Measurements from ENCODE around the gene FAAP100.
"Not testable (repeated sequence)": the region's sequence is repeated elsewhere in the genome, so short reads cannot be mapped to it uniquely, and the experiment has no call there.

FAAP100 gene

GRCh38 chr17:81552244-81553017, at the start of gene FAAP100:
FAAP100 (minus strand) TSS chr17:81552353; CDS start chr17:81552330, 23 bp downstream.
- H3K4me1 ChIP-seq (ENCODE audit: control insufficient read depth in 1 of 2, insufficient read depth in 2 of 2, low read length in 2 of 2), result peaks cover 31 to 46% of the 10 kb centered on the region in 2 donors
- H3K36me3 ChIP-seq (ENCODE audit: control insufficient read depth in 1 of 2, insufficient read depth in 2 of 2, low read length in 2 of 2), result peaks cover 0 to 36% of the 10 kb centered on the region in 2 donors
- peak within 1 kb of the TSS; percentile 81 to 90 for H3K4me3 ChIP-seq (ENCODE audit: low read depth in 1 of 2, low read length in 2 of 2)
- peak within 1 kb of the TSS; percentile 75 for H3K27ac ChIP-seq (ENCODE audit: low read depth, low read length)
- H3K9ac ChIP-seq (ENCODE audit: low read depth in 1 of 2, low read length in 2 of 2), result peak within 1 kb of the TSS; percentile 61 to 72
- no peaks in the 10 kb centered on the region for H3K27me3 ChIP-seq (ENCODE audit: control insufficient read depth in 1 of 2, insufficient read depth in 2 of 2, low read length in 2 of 2)
- no peaks in the 10 kb centered on the region for H3K9me3 ChIP-seq (ENCODE audit: control insufficient read depth in 1 of 2, low read length in 2 of 2)

GRCh38 chr17:81601525-81602120, 49.5 kb upstream of the FAAP100 start:
- Histone ChIP-seq H3K9me3 (ENCODE audit: control insufficient read depth in 1 of 2, low read length in 2 of 2) (no peaks in the 10 kb centered on the region), H3K4me1 (ENCODE audit: control insufficient read depth in 1 of 2, insufficient read depth in 2 of 2, low read length in 2 of 2) (peaks cover 0 to 7% of the 10 kb centered on the region in 2 donors), H3K36me3 (ENCODE audit: control insufficient read depth in 1 of 2, insufficient read depth in 2 of 2, low read length in 2 of 2) (peaks cover 30 to 65% of the 10 kb centered on the region in 2 donors), H3K27ac (ENCODE audit: low read depth, low read length) (no peak overlapping the region), H3K27me3 (ENCODE audit: control insufficient read depth in 1 of 2, insufficient read depth in 2 of 2, low read length in 2 of 2) (no peaks in the 10 kb centered on the region), H3K4me3 (ENCODE audit: low read depth in 1 of 2, low read length in 2 of 2) (no peak overlapping the region), H3K9ac (ENCODE audit: low read depth in 1 of 2, low read length in 2 of 2) (no peak overlapping the region)

DNA sequence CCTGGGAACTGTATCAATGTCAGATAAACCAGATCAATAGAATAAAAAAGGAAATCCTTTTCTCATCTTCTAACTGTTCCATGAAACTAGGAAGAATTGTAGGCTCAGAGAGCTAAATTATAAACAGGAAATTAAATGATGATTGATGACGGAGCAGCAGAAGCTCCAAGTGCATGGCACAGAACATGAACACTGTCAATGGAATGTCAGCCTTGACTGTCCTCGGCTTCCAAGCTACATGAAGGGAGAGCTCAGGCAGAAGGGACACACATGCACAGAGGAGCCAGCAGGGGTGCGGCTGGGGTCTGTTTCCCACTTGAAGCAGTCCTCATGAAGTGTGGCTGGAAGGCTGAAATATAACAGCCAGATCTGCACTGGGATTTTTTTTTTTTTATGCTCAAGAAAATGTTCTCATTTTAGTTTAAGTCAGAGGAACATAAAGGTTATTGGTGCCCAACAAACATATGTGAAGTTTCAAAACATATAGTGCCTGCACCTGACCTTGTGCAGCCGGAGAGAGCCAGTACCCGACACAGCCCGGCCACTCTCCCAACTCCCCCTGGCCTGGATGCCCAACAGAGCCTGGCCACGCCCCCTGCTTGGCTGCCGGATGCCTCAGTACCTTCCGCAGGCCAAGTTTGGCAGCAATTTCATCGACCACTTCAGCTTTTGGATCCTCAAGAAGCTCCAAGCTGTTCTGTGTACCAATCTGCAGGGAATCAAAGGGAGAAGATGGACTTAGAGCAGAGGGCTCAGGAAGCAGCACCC, 47.8 kb upstream of the FAAP100 start:
- Histone ChIP-seq H3K4me1 (ENCODE audit: control insufficient read depth in 1 of 2, insufficient read depth in 2 of 2, low read length in 2 of 2) (peaks cover 0 to 7% of the 10 kb centered on the region in 2 donors), H3K36me3 (ENCODE audit: control insufficient read depth in 1 of 2, insufficient read depth in 2 of 2, low read length in 2 of 2) (peaks cover 30 to 74% of the 10 kb centered on the region in 2 donors), H3K4me3 (ENCODE audit: low read depth in 1 of 2, low read length in 2 of 2) (no peak overlapping the region), H3K27me3 (ENCODE audit: control insufficient read depth in 1 of 2, insufficient read depth in 2 of 2, low read length in 2 of 2) (no peaks in the 10 kb centered on the region), H3K9ac (ENCODE audit: low read depth in 1 of 2, low read length in 2 of 2) (no peak overlapping the region), H3K9me3 (ENCODE audit: control insufficient read depth in 1 of 2, low read length in 2 of 2) (no peaks in the 10 kb centered on the region), H3K27ac (ENCODE audit: low read depth, low read length) (no peak overlapping the region)

DNA sequence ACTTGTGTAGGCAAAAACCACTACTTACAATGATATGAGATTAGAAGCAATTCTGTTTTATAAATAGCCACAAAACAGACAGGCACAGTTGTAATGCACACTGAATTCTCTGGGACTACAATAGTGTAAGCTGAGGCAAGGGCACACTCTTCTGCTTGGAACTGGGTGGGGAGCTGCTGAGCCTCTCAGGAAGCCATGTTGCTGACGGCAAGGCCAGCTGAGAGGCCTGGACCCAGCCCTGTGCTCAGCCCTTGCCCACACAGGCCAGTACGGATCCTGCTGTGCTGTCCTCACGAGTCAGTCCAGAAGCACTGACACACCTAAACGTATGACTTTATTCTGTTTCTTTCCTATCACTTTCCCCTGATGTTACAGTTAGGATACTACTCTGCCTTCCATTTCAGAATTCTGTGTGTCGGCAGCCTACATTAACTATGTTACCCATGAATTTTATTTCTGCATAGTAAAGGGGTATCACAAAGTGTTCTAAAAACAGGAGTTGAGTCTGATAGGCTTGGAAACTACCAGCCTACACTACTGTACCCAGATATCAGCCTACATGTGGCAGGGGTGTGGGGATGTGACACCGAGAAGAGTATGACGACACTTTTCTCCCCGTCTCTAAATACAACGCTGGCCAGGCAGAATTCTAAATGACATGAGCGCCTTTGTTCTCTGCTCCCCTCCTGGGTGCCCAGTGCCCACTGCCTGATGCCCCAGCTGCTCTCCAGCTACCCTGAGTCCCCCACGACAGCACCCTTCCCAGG, 41.1 kb upstream of the FAAP100 start:
- Histone ChIP-seq H3K4me3 (ENCODE audit: low read depth in 1 of 2, low read length in 2 of 2) (no peak overlapping the region), H3K27ac (ENCODE audit: low read depth, low read length) (no peak overlapping the region), H3K9me3 (ENCODE audit: control insufficient read depth in 1 of 2, low read length in 2 of 2) (no peaks in the 10 kb centered on the region), H3K4me1 (ENCODE audit: control insufficient read depth in 1 of 2, insufficient read depth in 2 of 2, low read length in 2 of 2) (peaks cover 0 to 4% of the 10 kb centered on the region in 2 donors), H3K27me3 (ENCODE audit: control insufficient read depth in 1 of 2, insufficient read depth in 2 of 2, low read length in 2 of 2) (no peaks in the 10 kb centered on the region), H3K36me3 (ENCODE audit: control insufficient read depth in 1 of 2, insufficient read depth in 2 of 2, low read length in 2 of 2) (peaks cover 26 to 79% of the 10 kb centered on the region in 2 donors), H3K9ac (ENCODE audit: low read depth in 1 of 2, low read length in 2 of 2) (no peak overlapping the region)

DNA sequence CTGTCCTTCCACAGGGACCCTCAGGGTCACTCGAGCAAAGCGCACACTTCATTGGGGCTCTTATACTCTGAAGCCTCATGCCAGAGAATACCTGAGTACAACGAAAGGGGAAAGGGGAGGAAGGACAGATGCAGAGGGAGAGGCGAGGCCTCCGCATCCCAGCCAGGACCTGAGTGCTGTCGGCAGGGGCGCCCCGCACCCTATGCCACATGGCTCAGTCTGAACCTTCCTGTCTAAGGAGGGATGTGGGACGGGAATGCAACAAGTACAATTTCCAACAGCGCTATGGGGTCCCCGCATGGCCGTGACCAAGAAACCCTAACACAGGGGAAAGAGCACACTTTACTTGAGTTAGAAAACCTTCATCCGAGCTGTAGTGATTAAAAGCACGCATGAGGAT, 39.8 kb upstream of the FAAP100 start:
- no peak overlapping the region for H3K9ac ChIP-seq (ENCODE audit: low read depth in 1 of 2, low read length in 2 of 2)
- peaks cover 23 to 81% of the 10 kb centered on the region in 2 donors for H3K36me3 ChIP-seq (ENCODE audit: control insufficient read depth in 1 of 2, insufficient read depth in 2 of 2, low read length in 2 of 2)
- no peak overlapping the region for H3K4me3 ChIP-seq (ENCODE audit: low read depth in 1 of 2, low read length in 2 of 2)
- no peaks in the 10 kb centered on the region for H3K9me3 ChIP-seq (ENCODE audit: control insufficient read depth in 1 of 2, low read length in 2 of 2)
- no peak overlapping the region for H3K27ac ChIP-seq (ENCODE audit: low read depth, low read length)
- no peaks in the 10 kb centered on the region for H3K4me1 ChIP-seq (ENCODE audit: control insufficient read depth in 1 of 2, insufficient read depth in 2 of 2, low read length in 2 of 2)
- H3K27me3 ChIP-seq (ENCODE audit: control insufficient read depth in 1 of 2, insufficient read depth in 2 of 2, low read length in 2 of 2), result no peaks in the 10 kb centered on the region

GRCh38 chr17:81590121-81590520, 38.0 kb upstream of the FAAP100 start:
- H3K27me3 ChIP-seq (ENCODE audit: control insufficient read depth in 1 of 2, insufficient read depth in 2 of 2, low read length in 2 of 2), result no peaks in the 10 kb centered on the region
- no peak overlapping the region for H3K4me3 ChIP-seq (ENCODE audit: low read depth in 1 of 2, low read length in 2 of 2)
- peaks cover 18 to 82% of the 10 kb centered on the region in 2 donors for H3K36me3 ChIP-seq (ENCODE audit: control insufficient read depth in 1 of 2, insufficient read depth in 2 of 2, low read length in 2 of 2)
- H3K27ac ChIP-seq (ENCODE audit: low read depth, low read length), result no peak overlapping the region
- H3K9me3 ChIP-seq (ENCODE audit: control insufficient read depth in 1 of 2, low read length in 2 of 2), result no peaks in the 10 kb centered on the region
- H3K4me1 ChIP-seq (ENCODE audit: control insufficient read depth in 1 of 2, insufficient read depth in 2 of 2, low read length in 2 of 2), result no peaks in the 10 kb centered on the region
- no peak overlapping the region for H3K9ac ChIP-seq (ENCODE audit: low read depth in 1 of 2, low read length in 2 of 2)

DNA sequence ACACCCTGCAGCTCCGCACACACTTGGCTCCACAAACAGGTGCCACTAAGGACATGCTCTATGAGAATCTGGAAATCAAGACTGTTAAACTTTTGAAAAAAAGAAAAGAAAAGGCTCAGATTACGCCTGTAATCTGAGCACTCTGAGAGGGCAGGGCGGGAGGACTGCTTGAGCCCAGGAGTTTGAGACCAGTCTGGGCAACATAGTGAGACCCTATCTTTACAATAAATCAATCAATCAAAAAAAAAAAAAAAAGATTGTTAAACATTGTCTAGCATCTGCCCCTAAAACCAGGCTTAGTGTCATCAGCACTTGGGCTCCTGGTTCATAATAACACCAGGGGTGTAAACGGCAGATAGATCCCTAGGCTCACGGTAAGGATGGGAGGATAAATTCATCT, 37.5 kb upstream of the FAAP100 start:
- Histone ChIP-seq H3K36me3 (ENCODE audit: control insufficient read depth in 1 of 2, insufficient read depth in 2 of 2, low read length in 2 of 2) (peaks cover 18 to 82% of the 10 kb centered on the region in 2 donors), H3K9ac (ENCODE audit: low read depth in 1 of 2, low read length in 2 of 2) (no peak overlapping the region), H3K4me1 (ENCODE audit: control insufficient read depth in 1 of 2, insufficient read depth in 2 of 2, low read length in 2 of 2) (no peaks in the 10 kb centered on the region), H3K27me3 (ENCODE audit: control insufficient read depth in 1 of 2, insufficient read depth in 2 of 2, low read length in 2 of 2) (no peaks in the 10 kb centered on the region), H3K9me3 (ENCODE audit: control insufficient read depth in 1 of 2, low read length in 2 of 2) (no peaks in the 10 kb centered on the region), H3K27ac (ENCODE audit: low read depth, low read length) (no peak overlapping the region), H3K4me3 (ENCODE audit: low read depth in 1 of 2, low read length in 2 of 2) (no peak overlapping the region)

- Histone ChIP-seq H3K9ac (ENCODE audit: low read depth in 1 of 2, low read length in 2 of 2) (no peak overlapping the region), H3K4me3 (ENCODE audit: low read depth in 1 of 2, low read length in 2 of 2) (no peak overlapping the region), H3K4me1 (ENCODE audit: control insufficient read depth in 1 of 2, insufficient read depth in 2 of 2, low read length in 2 of 2) (no peaks in the 10 kb centered on the region), H3K27ac (ENCODE audit: low read depth, low read length) (no peak overlapping the region), H3K27me3 (ENCODE audit: control insufficient read depth in 1 of 2, insufficient read depth in 2 of 2, low read length in 2 of 2) (no peaks in the 10 kb centered on the region), H3K36me3 (ENCODE audit: control insufficient read depth in 1 of 2, insufficient read depth in 2 of 2, low read length in 2 of 2) (peaks cover 25 to 87% of the 10 kb centered on the region in 2 donors), H3K9me3 (ENCODE audit: control insufficient read depth in 1 of 2, low read length in 2 of 2) (no peaks in the 10 kb centered on the region)
Measured at GRCh38 chr17:81586096-81586495, 33.9 kb upstream of the FAAP100 start.

- not testable (repeated sequence) for H3K9me3 ChIP-seq (ENCODE audit: control insufficient read depth in 1 of 2, low read length in 2 of 2); H3K9ac ChIP-seq (ENCODE audit: low read depth in 1 of 2, low read length in 2 of 2); H3K4me3 ChIP-seq (ENCODE audit: low read depth in 1 of 2, low read length in 2 of 2); H3K4me1 ChIP-seq (ENCODE audit: control insufficient read depth in 1 of 2, insufficient read depth in 2 of 2, low read length in 2 of 2); H3K27ac ChIP-seq (ENCODE audit: low read depth, low read length); H3K27me3 ChIP-seq (ENCODE audit: control insufficient read depth in 1 of 2, insufficient read depth in 2 of 2, low read length in 2 of 2)
- peaks cover 25 to 86% of the 10 kb centered on the region in 2 donors for H3K36me3 ChIP-seq (ENCODE audit: control insufficient read depth in 1 of 2, insufficient read depth in 2 of 2, low read length in 2 of 2)
Measured at GRCh38 chr17:81584771-81585170, 32.6 kb upstream of the FAAP100 start.

All from duodenal mucosa (tissue), 2 donors.